H1 (cell line): ENCODE data around the gene LPXN. TPM values are rescaled to one million over a fixed set of nuclear protein-coding genes. Genes with fewer than 3 reads are reported as not detected.

ENCODE experiments used
- EGR1 ChIP-seq: IDR thresholded peaks from 2 replicates; pipeline ENCODE4 v1.6.1; 2011; ENCODE audit warnings: low read depth, low read length, borderline replicate concordance
- RAD21 ChIP-seq, 2 experiments: IDR thresholded peaks in 1 of 2; conservative IDR thresholded peaks in 1 of 2; 2 replicates each; pipeline ENCODE4 v1.6.1; 2011; ENCODE audit warnings: low read depth in 2 of 2, low read length in 2 of 2, improper control_type of control experiment in 1 of 2, inconsistent platforms in 1 of 2, mild to moderate bottlenecking in 1 of 2, moderate library complexity in 1 of 2
- RNF2 ChIP-seq: fragments of 200-900, 300-1000 bp; sonication (generic); IDR thresholded peaks from 2 replicates; pipeline ENCODE4 v1.7.1; 2016; ENCODE audit warnings: borderline replicate concordance, low read depth, mild to moderate bottlenecking, antibody characterized with exemption, low read length; ENCODE audit not compliant: poor library complexity, severe bottlenecking; ENCODE audit errors: missing control alignments
- TAF7 ChIP-seq: optimal IDR thresholded peaks from 2 replicates; pipeline ENCODE3; 2011; ENCODE audit warnings: low read depth, mild to moderate bottlenecking, inconsistent platforms, low read length, moderate library complexity, borderline replicate concordance
- polyA plus RNA-seq, 7 experiments: library from polyadenylated mRNA; depleted of rRNA in 3 of 7; stranded (reverse) in 5 of 7; unstranded in 2 of 7; fragments of >200 nt in 5 of 7; fragments of 200-250 nt in 2 of 7; gene quantifications; 1 replicate in 5 of 7; 2 replicates in 1 of 7; 4 replicates in 1 of 7; pipeline versions ENCODE4 v1.2.1 to v1.2.3, GENCODE V29; 2011 to 2013; ENCODE audit warnings: missing spikeins in 2 of 7, mixed read lengths in 2 of 7
- total RNA-seq: library from RNA; stranded (reverse); fragmentation: NEBNext Ultra II Directional; extraction: Animal tissue kit (Norgen Biotek cat#: 25700); gene quantifications from 2 replicates; pipeline ENCODE4 v1.2.1, GENCODE V29; 2021
- TF ChIP-seq, protein P1 (sequence below): fragments of 300-600 bp; sonication (generic); IDR thresholded peaks from 2 replicates; pipeline ENCODE4 v1.7.1; 2012; ENCODE audit warnings: low read length, moderate library complexity, mild to moderate bottlenecking, inconsistent platforms; ENCODE audit not compliant: insufficient replicate concordance
- TF ChIP-seq, protein P2 (sequence below), 3 experiments: IDR thresholded peaks; 1 replicate in 2 of 3; 2 replicates in 1 of 3; pipeline versions ENCODE4 v1.5.1 to v1.6.1; 2011; ENCODE audit warnings: low read length in 3 of 3, mild to moderate bottlenecking in 3 of 3, inconsistent platforms in 2 of 3, low read depth in 1 of 3, moderate library complexity in 1 of 3; ENCODE audit not compliant: insufficient read depth in 1 of 3; ENCODE audit errors: control extremely low read depth in 1 of 3
- TF ChIP-seq, protein P3 (sequence below): IDR thresholded peaks from 2 replicates; pipeline ENCODE4 v1.6.1; 2012; ENCODE audit warnings: inconsistent platforms

LPXN gene
- total and polyA plus RNA-seq, 2 of the 8 experiments (the other 6 are each of a cell fraction or from before 2014, with no cell fraction given) = 1.4 to 2.7 TPM

DNA sequence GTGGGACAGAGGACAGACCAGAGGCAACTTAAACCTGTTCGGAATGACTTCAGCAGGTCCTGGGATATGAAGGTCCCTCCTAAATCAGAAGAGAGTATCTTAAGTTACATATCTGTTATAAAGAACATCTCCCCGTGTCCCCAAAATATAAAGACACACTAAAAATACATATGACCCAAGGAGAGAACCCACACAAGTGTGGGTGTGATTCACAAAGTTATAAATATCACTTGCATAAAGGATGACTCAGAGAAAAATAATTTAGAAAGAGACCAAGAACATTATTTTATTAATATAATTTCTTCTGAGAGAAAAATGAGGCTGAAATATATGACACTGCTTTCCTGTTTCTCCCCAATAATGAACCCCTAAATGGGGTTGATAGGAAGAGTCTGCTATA, 82.0 kb downstream of the LPXN start (continued):
- TF ChIP-seq, protein P1, sequence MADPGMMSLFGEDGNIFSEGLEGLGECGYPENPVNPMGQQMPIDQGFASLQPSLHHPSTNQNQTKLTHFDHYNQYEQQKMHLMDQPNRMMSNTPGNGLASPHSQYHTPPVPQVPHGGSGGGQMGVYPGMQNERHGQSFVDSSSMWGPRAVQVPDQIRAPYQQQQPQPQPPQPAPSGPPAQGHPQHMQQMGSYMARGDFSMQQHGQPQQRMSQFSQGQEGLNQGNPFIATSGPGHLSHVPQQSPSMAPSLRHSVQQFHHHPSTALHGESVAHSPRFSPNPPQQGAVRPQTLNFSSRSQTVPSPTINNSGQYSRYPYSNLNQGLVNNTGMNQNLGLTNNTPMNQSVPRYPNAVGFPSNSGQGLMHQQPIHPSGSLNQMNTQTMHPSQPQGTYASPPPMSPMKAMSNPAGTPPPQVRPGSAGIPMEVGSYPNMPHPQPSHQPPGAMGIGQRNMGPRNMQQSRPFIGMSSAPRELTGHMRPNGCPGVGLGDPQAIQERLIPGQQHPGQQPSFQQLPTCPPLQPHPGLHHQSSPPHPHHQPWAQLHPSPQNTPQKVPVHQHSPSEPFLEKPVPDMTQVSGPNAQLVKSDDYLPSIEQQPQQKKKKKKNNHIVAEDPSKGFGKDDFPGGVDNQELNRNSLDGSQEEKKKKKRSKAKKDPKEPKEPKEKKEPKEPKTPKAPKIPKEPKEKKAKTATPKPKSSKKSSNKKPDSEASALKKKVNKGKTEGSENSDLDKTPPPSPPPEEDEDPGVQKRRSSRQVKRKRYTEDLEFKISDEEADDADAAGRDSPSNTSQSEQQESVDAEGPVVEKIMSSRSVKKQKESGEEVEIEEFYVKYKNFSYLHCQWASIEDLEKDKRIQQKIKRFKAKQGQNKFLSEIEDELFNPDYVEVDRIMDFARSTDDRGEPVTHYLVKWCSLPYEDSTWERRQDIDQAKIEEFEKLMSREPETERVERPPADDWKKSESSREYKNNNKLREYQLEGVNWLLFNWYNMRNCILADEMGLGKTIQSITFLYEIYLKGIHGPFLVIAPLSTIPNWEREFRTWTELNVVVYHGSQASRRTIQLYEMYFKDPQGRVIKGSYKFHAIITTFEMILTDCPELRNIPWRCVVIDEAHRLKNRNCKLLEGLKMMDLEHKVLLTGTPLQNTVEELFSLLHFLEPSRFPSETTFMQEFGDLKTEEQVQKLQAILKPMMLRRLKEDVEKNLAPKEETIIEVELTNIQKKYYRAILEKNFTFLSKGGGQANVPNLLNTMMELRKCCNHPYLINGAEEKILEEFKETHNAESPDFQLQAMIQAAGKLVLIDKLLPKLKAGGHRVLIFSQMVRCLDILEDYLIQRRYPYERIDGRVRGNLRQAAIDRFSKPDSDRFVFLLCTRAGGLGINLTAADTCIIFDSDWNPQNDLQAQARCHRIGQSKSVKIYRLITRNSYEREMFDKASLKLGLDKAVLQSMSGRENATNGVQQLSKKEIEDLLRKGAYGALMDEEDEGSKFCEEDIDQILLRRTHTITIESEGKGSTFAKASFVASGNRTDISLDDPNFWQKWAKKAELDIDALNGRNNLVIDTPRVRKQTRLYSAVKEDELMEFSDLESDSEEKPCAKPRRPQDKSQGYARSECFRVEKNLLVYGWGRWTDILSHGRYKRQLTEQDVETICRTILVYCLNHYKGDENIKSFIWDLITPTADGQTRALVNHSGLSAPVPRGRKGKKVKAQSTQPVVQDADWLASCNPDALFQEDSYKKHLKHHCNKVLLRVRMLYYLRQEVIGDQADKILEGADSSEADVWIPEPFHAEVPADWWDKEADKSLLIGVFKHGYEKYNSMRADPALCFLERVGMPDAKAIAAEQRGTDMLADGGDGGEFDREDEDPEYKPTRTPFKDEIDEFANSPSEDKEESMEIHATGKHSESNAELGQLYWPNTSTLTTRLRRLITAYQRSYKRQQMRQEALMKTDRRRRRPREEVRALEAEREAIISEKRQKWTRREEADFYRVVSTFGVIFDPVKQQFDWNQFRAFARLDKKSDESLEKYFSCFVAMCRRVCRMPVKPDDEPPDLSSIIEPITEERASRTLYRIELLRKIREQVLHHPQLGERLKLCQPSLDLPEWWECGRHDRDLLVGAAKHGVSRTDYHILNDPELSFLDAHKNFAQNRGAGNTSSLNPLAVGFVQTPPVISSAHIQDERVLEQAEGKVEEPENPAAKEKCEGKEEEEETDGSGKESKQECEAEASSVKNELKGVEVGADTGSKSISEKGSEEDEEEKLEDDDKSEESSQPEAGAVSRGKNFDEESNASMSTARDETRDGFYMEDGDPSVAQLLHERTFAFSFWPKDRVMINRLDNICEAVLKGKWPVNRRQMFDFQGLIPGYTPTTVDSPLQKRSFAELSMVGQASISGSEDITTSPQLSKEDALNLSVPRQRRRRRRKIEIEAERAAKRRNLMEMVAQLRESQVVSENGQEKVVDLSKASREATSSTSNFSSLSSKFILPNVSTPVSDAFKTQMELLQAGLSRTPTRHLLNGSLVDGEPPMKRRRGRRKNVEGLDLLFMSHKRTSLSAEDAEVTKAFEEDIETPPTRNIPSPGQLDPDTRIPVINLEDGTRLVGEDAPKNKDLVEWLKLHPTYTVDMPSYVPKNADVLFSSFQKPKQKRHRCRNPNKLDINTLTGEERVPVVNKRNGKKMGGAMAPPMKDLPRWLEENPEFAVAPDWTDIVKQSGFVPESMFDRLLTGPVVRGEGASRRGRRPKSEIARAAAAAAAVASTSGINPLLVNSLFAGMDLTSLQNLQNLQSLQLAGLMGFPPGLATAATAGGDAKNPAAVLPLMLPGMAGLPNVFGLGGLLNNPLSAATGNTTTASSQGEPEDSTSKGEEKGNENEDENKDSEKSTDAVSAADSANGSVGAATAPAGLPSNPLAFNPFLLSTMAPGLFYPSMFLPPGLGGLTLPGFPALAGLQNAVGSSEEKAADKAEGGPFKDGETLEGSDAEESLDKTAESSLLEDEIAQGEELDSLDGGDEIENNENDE = no peak
- TF ChIP-seq, protein P2, sequence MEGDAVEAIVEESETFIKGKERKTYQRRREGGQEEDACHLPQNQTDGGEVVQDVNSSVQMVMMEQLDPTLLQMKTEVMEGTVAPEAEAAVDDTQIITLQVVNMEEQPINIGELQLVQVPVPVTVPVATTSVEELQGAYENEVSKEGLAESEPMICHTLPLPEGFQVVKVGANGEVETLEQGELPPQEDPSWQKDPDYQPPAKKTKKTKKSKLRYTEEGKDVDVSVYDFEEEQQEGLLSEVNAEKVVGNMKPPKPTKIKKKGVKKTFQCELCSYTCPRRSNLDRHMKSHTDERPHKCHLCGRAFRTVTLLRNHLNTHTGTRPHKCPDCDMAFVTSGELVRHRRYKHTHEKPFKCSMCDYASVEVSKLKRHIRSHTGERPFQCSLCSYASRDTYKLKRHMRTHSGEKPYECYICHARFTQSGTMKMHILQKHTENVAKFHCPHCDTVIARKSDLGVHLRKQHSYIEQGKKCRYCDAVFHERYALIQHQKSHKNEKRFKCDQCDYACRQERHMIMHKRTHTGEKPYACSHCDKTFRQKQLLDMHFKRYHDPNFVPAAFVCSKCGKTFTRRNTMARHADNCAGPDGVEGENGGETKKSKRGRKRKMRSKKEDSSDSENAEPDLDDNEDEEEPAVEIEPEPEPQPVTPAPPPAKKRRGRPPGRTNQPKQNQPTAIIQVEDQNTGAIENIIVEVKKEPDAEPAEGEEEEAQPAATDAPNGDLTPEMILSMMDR (IDR thresholded peaks at IDR 0.05; ENCODE audit: control extremely low read depth in 1 of 3, insufficient read depth in 1 of 3, low read depth in 1 of 3, low read length in 3 of 3) = no peak
- TF ChIP-seq, protein P3, sequence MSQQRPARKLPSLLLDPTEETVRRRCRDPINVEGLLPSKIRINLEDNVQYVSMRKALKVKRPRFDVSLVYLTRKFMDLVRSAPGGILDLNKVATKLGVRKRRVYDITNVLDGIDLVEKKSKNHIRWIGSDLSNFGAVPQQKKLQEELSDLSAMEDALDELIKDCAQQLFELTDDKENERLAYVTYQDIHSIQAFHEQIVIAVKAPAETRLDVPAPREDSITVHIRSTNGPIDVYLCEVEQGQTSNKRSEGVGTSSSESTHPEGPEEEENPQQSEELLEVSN = no peak
- TF ChIP-seq TAF7 (no peak), RAD21 (IDR thresholded peaks at IDR 0.05 in 1 of 2, conservative IDR thresholded peaks at IDR 0.05 in 1 of 2; ENCODE audit: low read depth in 2 of 2, low read length in 2 of 2) (no peak), EGR1 (no peak), RNF2 (no peak)
